Measurements from ENCODE around the gene CFAP20DC. TPM values are rescaled to one million over a fixed set of nuclear protein-coding genes. Genes with fewer than 3 reads are reported as not detected.
"Not testable (repeated sequence)": the region's sequence is repeated elsewhere in the genome, so short reads cannot be mapped to it uniquely, and the experiment has no call there.

CFAP20DC gene
- total and polyA plus RNA-seq, 2 of the 8 experiments (the other 6 are each of a cell fraction or from before 2014, with no cell fraction given), result 2.2 to 2.8 TPM

GRCh38 chr3:58696093-58696492 lies 353.7 kb downstream of the CFAP20DC start (continued):
- TF ChIP-seq HDAC2 (IDR thresholded peaks at IDR 0.05; ENCODE audit: borderline replicate concordance in 1 of 2, low read depth in 2 of 2, low read length in 2 of 2), result no peak

GRCh38 chr3:58695284-58695683 lies 354.5 kb downstream of the CFAP20DC start:
- peaks cover 24 to 30% of the 10 kb centered on the region in 2 experiments for H3K9me3 ChIP-seq (ENCODE audit: insufficient read depth in 2 of 2, low read depth in 1 of 2, low read length in 1 of 2)
- H4K20me1 ChIP-seq (replicated peaks in 1 of 2; ENCODE audit: control insufficient read depth in 1 of 2, insufficient read depth in 2 of 2, low read length in 2 of 2), result not testable (repeated sequence)
- 89% methylated on average over 4 of the region's 4 CpGs; no CpG with 5 or more reads in 1 of the 2 experiments for WGBS, 2 experiments (ENCODE audit: extremely low coverage in 1 of 2, insufficient coverage in 1 of 2, insufficient read length in 1 of 2, insufficient replicate concordance in 2 of 2, low coverage in 1 of 2, low lambda C conversion rate in 2 of 2, missing lambda C conversion rate in 1 of 2)

More at GRCh38 chr3:58695284-58695683, 354.5 kb downstream of the CFAP20DC start:
- H3K36me3 ChIP-seq (ENCODE audit: control insufficient read depth in 2 of 4, insufficient read depth in 4 of 4, low read length in 3 of 4); H4K5ac ChIP-seq (ENCODE audit: insufficient read length, low read depth, low read length); H2BK5ac ChIP-seq (ENCODE audit: low read depth, low read length); H3K4me2 ChIP-seq (ENCODE audit: insufficient read depth in 1 of 2, low read depth in 2 of 2, low read length in 2 of 2); FAIRE-seq; H3K23ac ChIP-seq (ENCODE audit: insufficient read length); H3K79me2 ChIP-seq (ENCODE audit: control insufficient read depth in 1 of 2, insufficient read depth in 2 of 2, low read length in 2 of 2); H2AK5ac ChIP-seq (ENCODE audit: low read depth, low read length); H2BK20ac ChIP-seq (ENCODE audit: low read length); H3K56ac ChIP-seq (replicated peaks; ENCODE audit: insufficient read length, low read depth, low read length); DNase-seq (ENCODE audit: low read depth in 1 of 2, low spot score in 2 of 2); H4K8ac ChIP-seq (ENCODE audit: extremely low read depth, insufficient read depth, low read length); H2AFZ ChIP-seq (ENCODE audit: low read length); H3K27ac ChIP-seq (ENCODE audit: low read depth, low read length); H3K4ac ChIP-seq (replicated peaks; ENCODE audit: insufficient read length, low read depth, low read length); H3K9ac ChIP-seq (replicated peaks in 1 of 4; ENCODE audit: extremely low read depth in 1 of 4, low read depth in 3 of 4, low read length in 3 of 4); H3K4me3 ChIP-seq (ENCODE audit: extremely low read depth in 1 of 4, insufficient read depth in 2 of 4, low read depth in 3 of 4, low read length in 4 of 4); POLR2A ChIA-PET (ENCODE audit: partially characterized antibody); H3K18ac ChIP-seq (ENCODE audit: extremely low read depth, low read length); H3K79me1 ChIP-seq (ENCODE audit: low read depth, low read length); H2BK15ac ChIP-seq (ENCODE audit: low read length); H4K91ac ChIP-seq (replicated peaks; ENCODE audit: insufficient read length, low read length); H3K4me1 ChIP-seq (replicated peaks in 1 of 4; ENCODE audit: control insufficient read depth in 3 of 4, insufficient read depth in 4 of 4, low read length in 3 of 4); H3K27me3 ChIP-seq (replicated peaks in 1 of 4; ENCODE audit: control insufficient read depth in 3 of 4, extremely low read depth in 1 of 4, insufficient read depth in 3 of 4, low read length in 3 of 4); H3K23me2 ChIP-seq (ENCODE audit: low read depth, low read length); H2BK120ac ChIP-seq (replicated peaks; ENCODE audit: low read depth, low read length); H3K14ac ChIP-seq (ENCODE audit: insufficient read length); H2BK12ac ChIP-seq (ENCODE audit: low read depth, low read length): not testable (repeated sequence)
- CTCF ChIA-PET (ENCODE audit: partially characterized antibody), result interaction anchor here (0.8 to 2.0 kb wide), 3 partner anchors 127 to 847 kb away, joined by 4 read pairs; no protein-coding TSS in a partner anchor

All from H1 (cell line).